Thyroid gland (tissue), 4 donors: ENCODE results near the gene NQO2. TPM values are rescaled to one million over a fixed set of nuclear protein-coding genes. Genes with fewer than 3 reads are reported as not detected.

Source experiments
- DNase-seq, 2 donors: peaks; one replicate each; pipeline ENCODE4 v3.0.0-alpha.2; 2019
- H3K27ac ChIP-seq, 3 donors: fragments of 200-600 bp; sonication (generic); 1 replicate in 2 of 3; 2 replicates in 1 of 3; pipeline ENCODE4 v1.5.1; 2016 to 2019; ENCODE audit warnings: mild to moderate bottlenecking in 1 of 3, moderate library complexity in 1 of 3
- H3K27me3 ChIP-seq: fragments of 200-600 bp; sonication (generic); one replicate; pipeline ENCODE4 v1.5.1; 2019
- H3K36me3 ChIP-seq, 2 donors: fragments of 200-600 bp; sonication (generic); one replicate each; pipeline ENCODE4 v1.5.1; 2016 to 2019
- H3K4me1 ChIP-seq, 2 donors: fragments of 200-600 bp; sonication (generic); one replicate each; pipeline ENCODE4 v1.5.1; 2017 to 2019
- H3K4me3 ChIP-seq, 3 donors: fragments of 200-600 bp; sonication (generic); replicated peaks in 1 of 3; 1 replicate in 2 of 3; 2 replicates in 1 of 3; pipeline ENCODE4 v1.5.1; 2016; ENCODE audit warnings: mild to moderate bottlenecking in 1 of 3
- H3K9me3 ChIP-seq: fragments of 200-600 bp; sonication (generic); one replicate; pipeline ENCODE4 v1.5.1; 2017
- CTCF ChIP-seq, 6 experiments: fragments of 200-600 bp in 3 of 6; fragments of 450-650 bp in 3 of 6; sonication (generic) in 3 of 6; IDR thresholded peaks; one replicate each; pipeline ENCODE4 v1.5.1; 2016 to 2019; ENCODE audit warnings: antibody characterized with exemption in 6 of 6, mild to moderate bottlenecking in 2 of 6, inconsistent platforms in 1 of 6, moderate library complexity in 1 of 6
- POLR2A ChIP-seq, 2 donors: fragments of 450-650 bp; IDR thresholded peaks; one replicate each; pipeline ENCODE4 v1.6.1; 2017; ENCODE audit warnings: antibody characterized with exemption in 2 of 2, mild to moderate bottlenecking in 2 of 2, moderate library complexity in 1 of 2
- WGBS, 2 donors: methylation state at CpG; one replicate each; pipeline ENCODE4 v1.1.5; 2017; 5-methylcytosine and 5-hydroxymethylcytosine counted together
- intact Hi-C: fragments of 100-400 bp; cut with DNase I; formaldehyde crosslinking; loops from one replicate; pipeline ENCODE4 v1.15.1; 2023
- total RNA-seq, 4 donors: library from RNA; depleted of rRNA; stranded (reverse); fragments of >200 nt; gene quantifications; one replicate each; pipeline ENCODE4 v1.2.3, GENCODE V29; 2016

NQO2 gene
- total RNA-seq, 4 donors from 2014 or later: 20.7 to 43.0 (median 36.3) TPM

- TF ChIP-seq CTCF (IDR thresholded peaks at IDR 0.05) (no peak), POLR2A (IDR thresholded peaks at IDR 0.05) (no peak)
- H3K27ac ChIP-seq: peak overlapping the region in 2 of 3 donors; percentile 44 to 72
- no peaks in the 10 kb centered on the region for H3K27me3 ChIP-seq
- no peak for DNase-seq
- WGBS, 2 donors: 91 to 92% methylated on average over 12 of the region's 12 CpGs
- H3K36me3 ChIP-seq: peaks cover 6 to 8% of the 10 kb centered on the region in 2 donors
- peaks cover 12 to 18% of the 10 kb centered on the region in 2 donors for H3K4me1 ChIP-seq
- intact Hi-C loops: loop anchor here (5.0 kb wide), 1 partner anchor 34 kb away; no protein-coding TSS in a partner anchor
- no peak overlapping the region for H3K4me3 ChIP-seq
- no peaks in the 10 kb centered on the region for H3K9me3 ChIP-seq
Measured at GRCh38 chr6:2953098-2953497, 46.6 kb upstream of the NQO2 start.

- Histone ChIP-seq H3K4me3 (no peak overlapping the region), H3K36me3 (no peaks in the 10 kb centered on the region), H3K27me3 (no peaks in the 10 kb centered on the region), H3K4me1 (peaks cover 30 to 51% of the 10 kb centered on the region in 2 donors), H3K9me3 (no peaks in the 10 kb centered on the region), H3K27ac (peak overlapping the region; percentile 31 to 53 (median 39))
- TF ChIP-seq CTCF (IDR thresholded peaks at IDR 0.05): no peak
- no peak for TF ChIP-seq POLR2A (IDR thresholded peaks at IDR 0.05)
- WGBS, 2 donors: 85 to 88% methylated on average over 5 of the region's 5 CpGs
- no peak for DNase-seq
- intact Hi-C loops: no loop called here
Measured at GRCh38 chr6:2956930-2957685, 42.6 kb upstream of the NQO2 start.

- Histone ChIP-seq H3K27me3 (no peaks in the 10 kb centered on the region), H3K9me3 (no peaks in the 10 kb centered on the region), H3K4me3 (no peak overlapping the region), H3K36me3 (no peaks in the 10 kb centered on the region), H3K27ac (peak overlapping the region; percentile 36 to 53 (median 39)), H3K4me1 (peaks cover 22 to 55% of the 10 kb centered on the region in 2 donors)
- 77 to 83% methylated on average over 11 of the region's 11 CpGs for WGBS, 2 donors
- intact Hi-C loops: no loop called here
- no peak for DNase-seq
- TF ChIP-seq CTCF (IDR thresholded peaks at IDR 0.05) (no peak), POLR2A (IDR thresholded peaks at IDR 0.05) (no peak)
Measured at GRCh38 chr6:2957696-2958330, 41.9 kb upstream of the NQO2 start.

- peak; percentile 59 to 63 for DNase-seq
- Histone ChIP-seq H3K4me1 (peaks cover 20 to 54% of the 10 kb centered on the region in 2 donors), H3K36me3 (no peaks in the 10 kb centered on the region), H3K9me3 (no peaks in the 10 kb centered on the region), H3K4me3 (no peak overlapping the region), H3K27ac (peak overlapping the region; percentile 36 to 53 (median 39)), H3K27me3 (no peaks in the 10 kb centered on the region)
- TF ChIP-seq POLR2A (IDR thresholded peaks at IDR 0.05) (no peak), CTCF (IDR thresholded peaks at IDR 0.05) (no peak)
- WGBS, 2 donors: 54 to 77% methylated on average over 14 to 18 of the region's 18 CpGs
- intact Hi-C loops: no loop called here
Measured at GRCh38 chr6:2958331-2958711, 41.4 kb upstream of the NQO2 start.

GRCh38 chr6:2958776-2959175, 40.9 kb upstream of the NQO2 start:
- Histone ChIP-seq H3K9me3 (no peaks in the 10 kb centered on the region), H3K4me1 (peaks cover 20 to 57% of the 10 kb centered on the region in 2 donors), H3K27me3 (no peaks in the 10 kb centered on the region), H3K36me3 (no peaks in the 10 kb centered on the region), H3K4me3 (no peak overlapping the region), H3K27ac (peak overlapping the region; percentile 36 to 53 (median 39))
- no peak for TF ChIP-seq POLR2A (IDR thresholded peaks at IDR 0.05)
- no peak for TF ChIP-seq CTCF (IDR thresholded peaks at IDR 0.05)
- DNase-seq: no peak
- intact Hi-C loops: no loop called here
- 83% methylated on average over 9 of the region's 9 CpGs for WGBS, 2 donors
